ENCODE measurements around the gene DOK6.

GRCh38 chr18:69887256-69887655 is 486.6 kb downstream of the DOK6 start:
- no peak for TF ChIP-seq POLR2A (IDR thresholded peaks at IDR 0.05)
- no peak for TF ChIP-seq CTCF (IDR thresholded peaks at IDR 0.05)
- no peak for TF ChIP-seq EP300 (IDR thresholded peaks at IDR 0.05; ENCODE audit: low read depth)

All from transverse colon (tissue), 3 donors.